ENCODE measurements around the gene NXPH3.

The NXPH3 gene

GRCh38 chr17:49576088-49576916 lies 631 bp downstream of the NXPH3 start:
- no peak for DNase-seq (ENCODE audit: low read depth, low spot score)

GRCh38 chr17:49576917-49577649 lies 1.4 kb downstream of the NXPH3 start:
- DNase-seq (ENCODE audit: low read depth, low spot score) = no peak

DNA sequence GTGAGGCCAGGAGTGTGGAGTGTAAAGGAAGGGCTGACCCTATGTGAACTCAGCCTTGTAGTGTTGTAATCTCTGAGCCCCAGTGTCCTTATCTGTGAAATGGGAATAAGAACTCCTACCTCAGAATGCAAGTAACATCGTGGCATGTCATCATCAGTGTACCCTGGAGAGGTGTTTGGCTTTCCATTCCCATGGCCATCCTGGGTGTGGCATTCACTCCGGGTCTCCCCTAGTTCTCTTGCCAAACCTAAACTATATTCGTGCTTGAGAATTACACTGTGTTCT lies 1.9 kb downstream of the NXPH3 start:
- no peak for DNase-seq (ENCODE audit: low read depth, low spot score)

DNA sequence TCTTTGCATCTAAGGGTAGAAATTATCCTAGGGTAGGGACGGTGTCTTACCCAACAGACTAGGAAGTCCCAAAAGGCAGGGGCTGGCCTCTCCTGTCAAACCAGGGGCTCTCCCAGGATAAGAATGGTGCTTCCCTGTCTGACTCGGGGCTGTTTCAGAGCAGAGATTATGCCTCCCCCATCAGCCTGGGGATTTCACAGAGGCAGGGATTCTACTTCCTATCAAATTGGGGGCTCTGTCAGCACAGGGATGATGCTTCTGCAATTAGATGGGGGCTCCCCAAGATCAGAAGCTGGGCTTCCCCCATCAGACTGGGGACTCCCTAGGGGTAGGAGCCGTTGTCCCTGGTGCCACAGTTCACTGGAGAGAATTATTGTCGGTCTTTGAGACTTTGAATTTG lies 2.3 kb downstream of the NXPH3 start:
- no peak for DNase-seq (ENCODE audit: low read depth, low spot score)

DNA sequence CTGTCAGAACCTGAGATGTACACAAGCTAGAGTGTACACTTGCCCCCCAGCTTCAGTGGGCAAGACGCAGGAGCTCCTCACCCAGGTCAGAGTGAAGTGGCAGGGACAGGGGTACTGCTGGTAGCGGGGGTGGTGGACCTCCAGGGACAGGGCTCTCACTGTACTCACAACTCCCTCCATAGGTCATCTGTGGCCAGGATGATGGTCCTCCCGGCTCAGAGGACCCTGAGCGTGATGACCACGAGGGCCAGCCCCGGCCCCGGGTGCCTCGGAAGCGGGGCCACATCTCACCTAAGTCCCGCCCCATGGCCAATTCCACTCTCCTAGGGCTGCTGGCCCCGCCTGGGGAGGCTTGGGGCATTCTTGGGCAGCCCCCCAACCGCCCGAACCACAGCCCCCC lies 2.7 kb downstream of the NXPH3 start:
- DNase-seq (ENCODE audit: low read depth, low spot score) = no peak

DNA sequence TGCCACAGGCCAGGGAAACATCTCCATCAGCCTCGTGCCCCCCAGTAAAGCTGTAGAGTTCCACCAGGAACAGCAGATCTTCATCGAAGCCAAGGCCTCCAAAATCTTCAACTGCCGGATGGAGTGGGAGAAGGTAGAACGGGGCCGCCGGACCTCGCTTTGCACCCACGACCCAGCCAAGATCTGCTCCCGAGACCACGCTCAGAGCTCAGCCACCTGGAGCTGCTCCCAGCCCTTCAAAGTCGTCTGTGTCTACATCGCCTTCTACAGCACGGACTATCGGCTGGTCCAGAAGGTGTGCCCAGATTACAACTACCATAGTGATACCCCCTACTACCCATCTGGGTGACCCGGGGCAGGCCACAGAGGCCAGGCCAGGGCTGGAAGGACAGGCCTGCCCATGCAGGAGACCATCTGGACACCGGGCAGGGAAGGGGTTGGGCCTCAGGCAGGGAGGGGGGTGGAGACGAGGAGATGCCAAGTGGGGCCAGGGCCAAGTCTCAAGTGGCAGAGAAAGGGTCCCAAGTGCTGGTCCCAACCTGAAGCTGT lies 3.4 kb downstream of the NXPH3 start:
- no peak for DNase-seq (ENCODE audit: low read depth, low spot score)

- DNase-seq (ENCODE audit: low read depth, low spot score) = no peak
Observed at GRCh38 chr17:49579522-49579921, 3.9 kb downstream of the NXPH3 start.

DNA sequence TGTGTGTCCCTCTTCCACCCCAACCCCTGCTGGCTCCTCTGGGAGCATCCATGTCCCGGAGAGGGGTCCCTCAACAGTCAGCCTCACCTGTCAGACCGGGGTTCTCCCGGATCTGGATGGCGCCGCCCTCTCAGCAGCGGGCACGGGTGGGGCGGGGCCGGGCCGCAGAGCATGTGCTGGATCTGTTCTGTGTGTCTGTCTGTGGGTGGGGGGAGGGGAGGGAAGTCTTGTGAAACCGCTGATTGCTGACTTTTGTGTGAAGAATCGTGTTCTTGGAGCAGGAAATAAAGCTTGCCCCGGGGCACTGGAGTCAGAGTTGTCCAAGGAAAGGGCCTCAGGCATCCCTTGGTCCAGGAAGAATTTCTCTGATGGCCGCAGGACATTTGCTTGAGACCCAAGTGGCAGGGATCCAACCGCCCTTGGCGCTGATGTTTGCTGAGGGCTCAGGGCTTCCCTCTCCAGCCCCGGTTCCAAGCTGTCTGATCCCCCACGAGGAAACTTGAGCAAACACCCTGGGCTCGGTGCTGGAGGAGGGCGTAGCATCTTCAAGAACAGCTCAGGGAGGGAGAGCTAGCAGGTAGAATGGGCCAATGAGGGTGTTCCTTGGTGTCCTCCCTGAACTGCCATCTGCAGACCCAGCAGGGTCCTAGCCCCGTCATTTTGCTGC lies 4.5 kb downstream of the NXPH3 start:
- DNase-seq (ENCODE audit: low read depth, low spot score) = no peak

DNA sequence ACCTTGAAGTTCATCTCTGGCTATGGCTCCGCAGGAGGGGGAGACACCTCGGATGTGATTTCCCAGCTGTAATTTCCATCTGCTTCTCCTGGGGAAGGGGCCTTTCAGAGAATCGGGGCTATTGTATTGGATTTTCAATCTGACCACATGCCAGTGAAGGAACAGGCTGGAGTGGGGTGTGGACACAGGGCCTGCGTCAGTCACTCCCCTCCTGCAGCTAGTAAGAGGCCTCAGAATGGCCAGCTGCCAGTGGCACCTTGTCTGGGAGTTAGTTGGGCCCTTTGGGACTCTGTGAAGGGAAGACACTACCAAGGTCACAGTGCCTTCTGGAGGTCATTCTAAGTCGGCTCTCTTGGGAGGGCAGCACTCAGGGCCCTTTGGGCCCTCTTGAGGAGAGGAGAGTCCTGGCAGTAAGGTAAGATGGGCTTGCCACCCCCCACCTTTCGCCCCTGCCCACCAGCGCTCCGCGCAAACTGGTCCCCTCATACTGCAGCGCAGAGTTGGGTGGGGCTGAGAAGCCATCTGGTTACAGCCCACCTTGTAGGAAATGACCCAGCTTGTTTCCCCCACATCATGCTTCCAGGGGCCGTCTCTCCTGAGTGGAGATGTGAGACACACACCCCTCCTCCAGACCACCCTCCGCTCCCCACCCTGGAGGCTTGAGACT lies 5.4 kb downstream of the NXPH3 start:
- no peak for DNase-seq (ENCODE audit: low read depth, low spot score)

DNA sequence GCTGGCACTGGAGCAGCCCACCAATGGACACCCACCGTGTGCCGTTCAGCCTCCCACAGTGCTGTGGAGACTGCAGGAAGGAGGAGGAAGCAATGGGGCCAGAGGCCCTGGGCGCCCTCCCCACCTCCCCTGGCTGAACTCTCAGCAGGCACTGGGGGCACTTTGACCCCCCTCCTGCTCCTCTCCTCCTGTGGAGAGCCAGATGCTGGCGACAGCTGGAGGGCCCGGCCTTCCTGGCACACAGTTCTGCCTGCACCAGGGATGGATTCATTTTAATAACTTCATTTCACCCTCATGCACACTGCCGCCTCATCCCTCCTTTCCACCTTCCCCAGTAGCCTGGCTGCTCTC lies 6.0 kb downstream of the NXPH3 start:
- no peak for DNase-seq (ENCODE audit: low read depth, low spot score)

DNA sequence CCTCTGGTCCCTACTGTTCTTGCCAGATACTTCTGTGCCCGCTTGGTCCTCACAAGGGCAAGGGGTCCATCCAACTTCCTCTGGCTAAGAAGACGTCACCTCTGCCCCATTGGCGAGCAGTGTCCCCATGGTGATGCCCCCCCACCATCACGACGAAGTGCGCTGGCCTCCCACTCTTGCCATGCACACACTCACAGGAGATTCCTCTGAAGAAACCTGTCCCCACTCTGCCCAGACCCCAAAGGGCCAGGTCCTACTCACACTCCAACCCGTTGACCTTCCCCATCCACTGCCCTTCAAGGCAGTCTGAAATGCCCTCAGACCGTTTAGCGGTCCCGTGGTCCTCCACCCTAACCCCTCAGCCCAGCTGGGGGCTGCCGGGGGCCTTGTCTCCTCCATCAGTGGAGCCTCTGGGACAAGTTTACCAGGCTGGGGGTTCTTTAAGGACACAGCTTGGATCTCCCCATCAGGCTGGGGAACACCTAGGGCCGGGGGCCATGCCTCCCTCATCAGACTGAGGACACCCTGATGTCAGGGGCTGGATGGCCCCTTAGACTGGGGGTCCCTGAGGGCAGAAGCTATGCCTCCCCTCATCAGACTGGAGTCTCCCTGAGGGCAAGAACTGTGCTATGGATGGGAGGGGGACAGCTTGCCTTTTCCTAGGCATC lies 6.5 kb downstream of the NXPH3 start:
- DNase-seq (ENCODE audit: low read depth, low spot score) = no peak

DNA sequence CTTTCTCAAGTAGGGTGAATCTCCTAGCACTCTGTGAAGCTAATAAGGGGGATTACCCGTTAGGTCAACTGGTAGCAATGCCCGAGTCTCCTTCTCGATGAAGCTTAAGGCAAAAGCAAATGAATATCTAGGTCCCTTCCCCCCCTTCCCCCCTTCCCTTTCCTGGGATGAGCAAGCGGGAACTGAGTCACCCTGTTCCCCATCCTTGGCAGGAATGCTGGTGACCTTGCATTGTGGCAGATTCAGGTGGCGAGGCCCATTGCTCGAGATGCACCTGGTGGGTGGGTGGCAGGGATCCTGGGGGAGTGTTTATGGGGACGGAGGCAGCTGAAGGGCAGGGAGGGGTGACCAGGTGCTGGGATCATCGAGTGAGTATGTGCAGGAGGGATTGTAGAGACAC lies 7.1 kb downstream of the NXPH3 start:
- no peak for DNase-seq (ENCODE audit: low read depth, low spot score)

DNA sequence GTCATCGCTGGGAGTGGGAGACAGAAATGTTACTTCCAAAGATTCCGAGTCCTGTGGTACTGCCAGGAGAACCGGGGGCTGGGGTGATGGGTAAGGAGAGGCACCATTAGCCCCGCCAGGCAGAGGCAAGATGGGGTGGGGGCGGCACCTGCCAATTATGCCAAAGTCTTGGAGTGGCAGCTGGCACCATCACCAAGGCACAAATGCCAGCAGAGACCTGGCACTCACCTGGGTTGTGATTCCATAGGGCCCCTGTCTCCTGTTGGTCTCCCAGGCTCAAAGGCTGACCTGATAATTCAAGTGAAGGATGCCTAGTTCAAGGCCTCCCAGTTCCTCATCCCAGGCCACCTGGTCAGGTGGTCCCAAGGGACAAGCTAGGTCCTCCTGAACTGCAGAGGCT lies 7.6 kb downstream of the NXPH3 start:
- no peak for DNase-seq (ENCODE audit: low read depth, low spot score)

DNA sequence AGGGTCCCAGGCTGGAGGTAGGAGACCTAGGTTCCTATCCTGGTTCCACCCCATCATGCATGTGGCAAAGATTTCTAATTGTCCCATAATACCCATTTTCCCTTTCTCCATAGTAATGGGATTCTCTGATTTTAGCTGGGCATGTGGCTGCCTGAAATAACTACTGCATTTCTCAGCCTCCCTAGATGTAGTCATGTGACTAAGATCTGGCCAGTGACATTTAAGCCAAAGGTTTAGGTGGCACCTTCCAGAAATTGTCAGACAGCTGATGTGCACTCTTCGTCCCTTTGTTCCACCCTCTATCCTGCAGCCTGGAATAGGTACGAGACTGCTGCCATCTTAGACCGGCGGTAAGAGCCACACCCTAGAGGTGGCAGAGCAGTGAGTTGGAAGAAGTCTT lies 8.2 kb downstream of the NXPH3 start:
- no peak for DNase-seq (ENCODE audit: low read depth, low spot score)

DNA sequence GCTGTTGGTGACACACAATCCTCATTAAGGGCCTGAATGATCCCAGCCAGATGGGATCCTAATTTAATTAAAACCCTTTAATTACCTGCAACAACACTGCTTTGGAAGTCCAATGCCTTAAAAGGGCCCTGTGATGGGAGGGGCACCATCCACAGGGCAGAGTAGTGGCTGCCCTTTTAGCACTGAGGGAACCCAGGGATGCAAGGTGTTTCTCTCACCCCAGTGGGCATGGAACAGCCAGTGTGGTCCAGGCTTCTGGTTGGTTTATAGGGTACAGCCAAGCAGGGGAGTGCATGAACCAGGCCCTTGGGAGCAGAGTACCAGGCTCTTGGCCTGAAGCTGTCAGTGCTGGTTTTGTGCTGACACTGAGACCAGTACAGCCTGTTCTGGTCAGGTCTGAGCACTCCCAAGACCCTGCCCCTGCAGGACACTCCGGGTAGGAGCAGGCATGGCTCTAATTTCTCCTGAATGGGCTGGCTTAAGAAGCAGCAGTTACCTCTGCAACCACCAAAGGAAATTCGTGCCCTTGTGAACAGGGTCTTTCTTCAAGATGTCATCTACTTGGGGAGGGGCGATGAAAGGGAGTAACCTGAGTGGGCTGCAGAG lies 9.9 kb downstream of the NXPH3 start:
- DNase-seq (ENCODE audit: low read depth, low spot score) = no peak

DNA sequence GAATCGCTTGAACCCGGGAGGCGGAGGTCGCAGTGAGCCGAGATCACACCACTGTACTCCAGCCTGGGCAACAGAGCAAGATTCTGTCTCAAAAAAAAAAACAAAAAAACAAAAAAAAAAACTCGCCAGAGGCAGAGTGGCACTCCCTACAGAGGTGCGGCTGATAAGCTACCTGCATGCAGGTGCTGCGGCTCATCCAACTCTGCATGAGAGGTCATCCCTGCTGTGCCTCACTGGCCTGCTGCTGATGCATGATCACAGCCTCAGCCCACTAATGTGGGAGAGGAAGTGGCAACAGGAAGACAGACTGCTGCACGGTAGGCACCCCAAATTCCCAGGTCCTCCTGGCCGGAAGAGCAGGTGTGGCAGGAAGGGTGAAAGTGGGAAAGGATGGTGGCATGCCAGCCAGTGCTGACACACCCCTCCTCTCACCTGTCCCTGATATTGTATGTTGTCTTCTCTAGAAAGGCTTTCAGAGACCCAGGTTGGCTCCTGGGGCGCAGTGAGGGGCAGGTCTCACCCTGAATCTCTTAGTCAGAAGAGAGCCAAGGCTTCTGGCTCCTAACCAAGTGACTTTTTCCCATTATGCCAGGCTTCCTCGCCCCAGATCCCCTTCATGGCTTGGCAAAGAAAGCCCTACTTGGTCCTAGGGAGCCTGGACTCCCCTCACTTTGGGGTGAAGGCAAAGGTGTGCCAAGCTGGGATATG lies 11.8 kb downstream of the NXPH3 start:
- no peak for DNase-seq (ENCODE audit: low read depth, low spot score)

- DNase-seq (ENCODE audit: low read depth, low spot score) = no peak
Observed at GRCh38 chr17:49588312-49588711, 12.6 kb downstream of the NXPH3 start.

GRCh38 chr17:49588726-49589576 lies 13.3 kb downstream of the NXPH3 start:
- no peak for DNase-seq (ENCODE audit: low read depth, low spot score)

GRCh38 chr17:49589577-49589927 lies 13.9 kb downstream of the NXPH3 start:
- DNase-seq (ENCODE audit: low read depth, low spot score) = no peak

- DNase-seq (ENCODE audit: low read depth, low spot score) = no peak
Observed at GRCh38 chr17:49590874-49591273, 15.2 kb downstream of the NXPH3 start.

Measured in activated CD4-positive, CD25-positive, alpha-beta regulatory T cell treated with anti-CD3 and anti-CD28 coated beads, Interleukin-2, amount 50 U/mL, for 16 hours (primary cell).